Spinal cord (tissue), 10 donors: ENCODE measurements around the gene PCNA. TPM values are rescaled to one million over a fixed set of nuclear protein-coding genes. Genes with fewer than 3 reads are reported as not detected.

ENCODE experiments used
- DNase-seq, 6 donors: peaks; one replicate each; pipeline versions ENCODE4 v3.0.0 to v3.0.0-alpha.2; 2013 to 2015; ENCODE audit warnings: low spot score in 6 of 6, low read depth in 4 of 6
- H3K27ac ChIP-seq: one replicate; pipeline ENCODE4 v1.5.1; 2013; ENCODE audit warnings: low read depth, low read length, control low read depth
- H3K27me3 ChIP-seq: one replicate; pipeline ENCODE4 v1.6.1; 2013; ENCODE audit warnings: low read length; ENCODE audit not compliant: control insufficient read depth, insufficient read depth
- H3K36me3 ChIP-seq: one replicate; pipeline ENCODE4 v1.6.1; 2013; ENCODE audit warnings: low read length; ENCODE audit not compliant: control insufficient read depth, insufficient read depth
- H3K4me1 ChIP-seq: one replicate; pipeline ENCODE4 v1.6.1; 2013; ENCODE audit warnings: low read length; ENCODE audit not compliant: control insufficient read depth, insufficient read depth
- H3K4me3 ChIP-seq: one replicate; pipeline ENCODE4 v1.5.1; 2013; ENCODE audit warnings: low read depth, low read length, control low read depth
- H3K9me3 ChIP-seq: one replicate; pipeline ENCODE4 v1.6.1; 2013; ENCODE audit warnings: low read length; ENCODE audit not compliant: control insufficient read depth, insufficient read depth
- WGBS: methylation state at CpG from one replicate; pipeline ENCODE4 v1.1.5; 2013; ENCODE audit warnings: missing lambda C conversion rate; ENCODE audit not compliant: insufficient coverage; 5-methylcytosine and 5-hydroxymethylcytosine counted together
- polyA plus RNA-seq, 2 donors: library from polyadenylated mRNA; unstranded; fragments of 120-200 nt; gene quantifications; one replicate each; pipeline ENCODE4 v1.2.1, GENCODE V29; 2013; ENCODE audit not compliant: insufficient read length in 2 of 2
- total RNA-seq, 2 donors: library from RNA; depleted of rRNA in 1 of 2; stranded (reverse); fragments of 120-200 nt in 1 of 2; fragments of >200 nt in 1 of 2; gene quantifications; one replicate each; pipeline versions ENCODE4 v1.2.3 to v1.2.4, GENCODE V29; 2013 to 2014
- donor health status: healthy.

The PCNA gene
- total and polyA plus RNA-seq, 4 donors: 60.4 to 102 (median 85.0) TPM

- peaks cover 3% of the 10 kb centered on the region for H3K36me3 ChIP-seq
- H3K27ac ChIP-seq: no peak overlapping the region
- H3K9me3 ChIP-seq: no peaks in the 10 kb centered on the region
- peaks cover 3% of the 10 kb centered on the region for H3K4me1 ChIP-seq
- DNase-seq: no peak
- 94% methylated on average over 2 of the region's 6 CpGs for WGBS
- no peaks in the 10 kb centered on the region for H3K27me3 ChIP-seq
- no peak overlapping the region for H3K4me3 ChIP-seq
Measured at GRCh38 chr20:5154543-5154925, 34.8 kb upstream of the PCNA start.

DNA sequence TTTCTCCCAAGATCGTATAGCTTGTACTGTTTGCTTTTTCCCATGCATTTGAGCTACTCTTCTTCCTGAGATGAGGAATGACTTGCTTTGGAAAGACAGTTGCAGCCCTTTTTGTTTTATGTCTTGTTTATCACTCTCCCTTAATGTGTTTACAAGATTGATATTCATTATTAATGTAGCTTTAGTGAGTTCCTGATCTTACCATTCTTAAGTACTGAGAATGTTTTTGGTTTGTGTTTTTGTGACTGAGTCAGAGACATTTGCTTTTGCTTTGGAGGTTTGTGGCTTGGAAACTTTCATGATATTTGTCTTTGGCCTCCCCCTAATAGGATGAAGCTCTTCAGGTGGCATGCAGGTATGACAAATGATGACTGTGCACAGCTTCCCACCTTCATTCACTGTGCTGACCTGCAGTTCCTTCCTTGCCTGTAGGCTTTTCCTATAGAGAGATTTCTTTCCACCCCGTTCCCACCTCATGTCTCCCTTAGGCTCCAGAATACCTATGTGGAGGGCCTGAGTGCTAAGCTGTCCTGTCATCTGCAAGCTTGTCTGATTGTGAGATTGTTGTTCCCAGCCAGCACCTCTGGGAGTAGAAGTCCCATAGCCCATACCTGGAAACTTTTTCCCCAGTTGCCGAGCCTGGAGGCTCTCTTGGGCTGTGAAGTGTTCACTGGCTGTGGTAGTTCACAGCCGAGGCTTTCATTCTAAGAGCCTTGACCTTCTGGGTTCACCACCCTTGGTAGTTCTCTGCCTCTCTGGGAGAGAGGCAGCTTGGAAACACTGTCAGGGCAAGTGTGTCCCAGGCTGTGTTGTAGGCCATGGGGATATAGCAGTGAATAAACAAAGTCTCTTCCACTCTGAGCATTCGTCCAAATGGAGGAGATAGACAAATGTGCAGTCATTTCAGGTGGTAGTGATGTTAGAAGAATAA lies 34.1 kb upstream of the PCNA start:
- WGBS: 92% methylated on average over 3 of the region's 5 CpGs
- DNase-seq: no peak
- Histone ChIP-seq H3K9me3 (no peaks in the 10 kb centered on the region), H3K36me3 (peaks cover 3% of the 10 kb centered on the region), H3K27me3 (no peaks in the 10 kb centered on the region), H3K4me3 (no peak overlapping the region), H3K4me1 (peaks cover 3% of the 10 kb centered on the region), H3K27ac (no peak overlapping the region)

DNA sequence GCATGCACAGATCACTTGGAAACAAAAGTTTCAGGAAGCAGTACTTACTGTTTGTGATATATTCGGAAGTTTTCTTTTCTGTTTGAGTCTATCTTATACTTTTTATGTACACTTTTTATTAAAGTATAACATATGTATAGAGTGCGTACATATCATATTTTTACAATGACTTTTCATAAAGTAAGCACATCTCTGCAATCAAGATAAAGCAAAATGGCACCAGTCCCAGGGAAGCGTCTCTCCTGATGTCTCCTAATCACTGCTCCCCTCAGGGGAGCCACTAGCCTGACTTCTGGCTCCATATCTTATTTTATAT lies 33.4 kb upstream of the PCNA start:
- Histone ChIP-seq H3K27me3 (no peaks in the 10 kb centered on the region), H3K36me3 (peaks cover 3% of the 10 kb centered on the region), H3K4me3 (no peak overlapping the region), H3K9me3 (no peaks in the 10 kb centered on the region), H3K4me1 (peaks cover 3% of the 10 kb centered on the region), H3K27ac (no peak overlapping the region)
- whole genome bisulfite sequencing: no CpG with 5 or more reads among the region's 3 CpGs
- DNase-seq: no peak

GRCh38 chr20:5150226-5151076 lies 30.7 kb upstream of the PCNA start:
- H3K27ac ChIP-seq: no peak overlapping the region
- 86% methylated on average over 13 of the region's 13 CpGs for WGBS

DNA sequence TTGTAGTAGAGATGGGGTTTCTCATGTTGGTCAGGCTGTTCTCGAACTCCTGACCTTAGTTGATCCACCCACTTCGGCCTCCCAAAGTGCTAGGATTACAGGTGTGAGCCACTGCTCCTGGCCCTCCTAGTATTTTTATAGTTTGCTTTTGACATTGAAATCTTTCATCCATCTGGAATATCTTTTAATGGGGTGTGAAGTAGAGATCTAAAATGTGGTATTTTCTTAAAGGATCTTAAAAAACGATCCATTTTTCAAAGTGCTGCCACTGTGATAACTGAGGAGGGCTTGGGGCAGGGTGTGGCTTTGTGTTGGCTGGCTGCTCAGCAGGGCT lies 30.1 kb upstream of the PCNA start:
- no peak overlapping the region for H3K27ac ChIP-seq
- WGBS: 86% methylated on average over 1 of the region's 3 CpGs
- peaks cover 11% of the 10 kb centered on the region for H3K4me1 ChIP-seq

More at GRCh38 chr20:5150226-5151076, 30.7 kb upstream of the PCNA start:
- Histone ChIP-seq H3K36me3 (peaks cover 3% of the 10 kb centered on the region), H3K4me3 (no peak overlapping the region), H3K9me3 (no peaks in the 10 kb centered on the region), H3K27me3 (no peaks in the 10 kb centered on the region), H3K4me1 (peaks cover 11% of the 10 kb centered on the region)
- DNase-seq: no peak

GRCh38 chr20:5148581-5148980 lies 28.8 kb upstream of the PCNA start:
- DNase-seq: peak in 1 of 6 donors; percentile 44
- Histone ChIP-seq H3K27ac (no peak overlapping the region), H3K36me3 (peaks cover 3% of the 10 kb centered on the region), H3K4me3 (no peak overlapping the region), H3K4me1 (peaks cover 11% of the 10 kb centered on the region), H3K27me3 (no peaks in the 10 kb centered on the region), H3K9me3 (no peaks in the 10 kb centered on the region)
- 53% methylated on average over 4 of the region's 6 CpGs for WGBS

More for the DNA sequence above, 30.1 kb upstream of the PCNA start:
- no peaks in the 10 kb centered on the region for H3K9me3 ChIP-seq
- peaks cover 3% of the 10 kb centered on the region for H3K36me3 ChIP-seq
- H3K27me3 ChIP-seq: no peaks in the 10 kb centered on the region
- H3K4me3 ChIP-seq: no peak overlapping the region
- DNase-seq: no peak

GRCh38 chr20:5146871-5147592 lies 27.3 kb upstream of the PCNA start:
- Histone ChIP-seq H3K4me1 (peaks cover 11% of the 10 kb centered on the region), H3K27ac (no peak overlapping the region)

DNA sequence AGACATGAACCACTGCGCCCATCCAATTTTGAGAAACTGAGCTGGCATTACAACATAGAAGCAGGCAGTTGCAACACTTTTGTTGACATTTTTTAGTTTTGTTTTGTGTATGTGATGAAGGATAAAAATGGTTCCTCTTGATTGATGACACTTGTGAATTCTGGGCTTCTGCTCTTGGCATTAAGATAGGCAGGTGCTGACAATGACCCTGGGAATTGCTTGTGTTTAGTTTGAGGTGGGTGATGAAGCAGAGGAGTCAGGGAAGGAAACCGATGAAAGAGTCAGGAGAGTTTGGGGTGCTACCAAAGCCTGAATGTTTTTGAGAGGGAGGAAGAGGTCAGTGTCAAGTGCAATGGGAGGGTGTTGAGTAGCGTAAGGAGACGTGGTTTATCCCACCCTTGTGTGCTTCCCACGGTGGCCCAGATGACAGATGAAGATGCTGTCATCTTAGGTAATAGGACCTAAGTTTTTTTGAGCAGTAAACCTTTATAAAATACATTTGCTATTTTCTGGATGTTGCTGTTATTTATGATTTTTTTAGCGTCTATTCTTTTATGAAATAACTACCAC lies 26.4 kb upstream of the PCNA start:
- no peak overlapping the region for H3K27ac ChIP-seq
- no peaks in the 10 kb centered on the region for H3K9me3 ChIP-seq
- no peaks in the 10 kb centered on the region for H3K27me3 ChIP-seq
- H3K4me3 ChIP-seq: no peak overlapping the region
- H3K36me3 ChIP-seq: peaks cover 3% of the 10 kb centered on the region
- no peak for DNase-seq
- 90% methylated on average over 2 of the region's 6 CpGs for WGBS
- peaks cover 11% of the 10 kb centered on the region for H3K4me1 ChIP-seq

More at GRCh38 chr20:5146871-5147592, 27.3 kb upstream of the PCNA start:
- H3K9me3 ChIP-seq: no peaks in the 10 kb centered on the region
- no peaks in the 10 kb centered on the region for H3K27me3 ChIP-seq
- peaks cover 3% of the 10 kb centered on the region for H3K36me3 ChIP-seq
- no peak for DNase-seq
- H3K4me3 ChIP-seq: no peak overlapping the region
- WGBS: no CpG with 5 or more reads among the region's 2 CpGs

DNA sequence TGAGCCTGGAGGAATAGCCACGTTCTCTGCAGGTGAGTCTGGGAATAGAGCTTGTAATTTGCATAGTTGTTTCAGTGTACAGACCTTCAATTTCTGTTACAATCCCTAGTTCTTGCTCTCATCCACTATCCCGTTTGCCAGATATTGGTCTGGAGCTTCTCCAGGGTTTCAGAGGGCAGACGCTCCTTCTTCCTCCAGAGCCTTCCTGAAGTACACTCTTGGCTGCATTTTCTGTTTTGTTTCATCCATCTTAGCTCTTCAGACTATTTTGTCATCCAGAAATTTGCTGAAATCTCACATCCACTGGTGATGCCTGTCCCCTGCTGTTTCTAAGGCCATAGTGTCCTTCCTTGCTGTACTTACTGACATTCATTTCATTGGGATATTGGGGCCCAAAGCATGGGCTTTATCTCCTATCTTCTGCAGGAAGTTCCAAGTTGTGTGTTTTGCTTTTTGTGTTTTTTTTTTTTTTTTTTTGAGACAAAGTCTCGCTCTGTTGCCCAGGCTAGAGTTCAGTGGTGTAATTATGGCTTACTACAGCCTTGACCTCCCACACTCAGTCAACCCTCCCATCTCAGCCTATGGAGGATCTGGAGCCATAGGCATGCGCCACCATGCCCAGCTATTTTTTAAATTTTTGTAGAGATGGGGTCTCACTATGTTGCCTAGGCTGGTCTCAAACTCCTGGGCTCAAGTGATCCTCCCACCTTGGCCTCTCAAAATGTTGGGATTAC lies 25.8 kb upstream of the PCNA start:
- H3K27me3 ChIP-seq: no peaks in the 10 kb centered on the region
- no peak for DNase-seq
- WGBS: 81% methylated on average over 2 of the region's 5 CpGs

More for the DNA sequence above, 25.8 kb upstream of the PCNA start:
- Histone ChIP-seq H3K27ac (no peak overlapping the region), H3K4me1 (peaks cover 11% of the 10 kb centered on the region), H3K36me3 (peaks cover 3% of the 10 kb centered on the region), H3K4me3 (no peak overlapping the region), H3K9me3 (no peaks in the 10 kb centered on the region)
